Aorta (tissue), 5 donors: ENCODE measurements around the gene UMODL1. TPM values are rescaled to one million over a fixed set of nuclear protein-coding genes. Genes with fewer than 3 reads are reported as not detected.
A peak's percentile ranks its signal among the peaks of the same experiment; 100 is the strongest.

Experiments used
- ATAC-seq: fragments of 200-7000 bp; cut with Tn5 transposase; one replicate; pipeline ENCODE4 v1.9.1; 2022; ENCODE audit warnings: moderate library complexity; ENCODE audit not compliant: low FRiP score
- DNase-seq, 2 donors: peaks; one replicate each; pipeline ENCODE4 v3.0.0-alpha.2; 2020
- H3K27ac ChIP-seq, 2 donors: one replicate each; pipeline ENCODE4 v1.5.1; 2013; ENCODE audit warnings: low read length in 2 of 2, mild to moderate bottlenecking in 2 of 2, moderate library complexity in 2 of 2, control low read depth in 1 of 2, inconsistent platforms in 1 of 2, low read depth in 1 of 2
- H3K27me3 ChIP-seq, 2 donors: one replicate each; pipeline ENCODE4 v1.6.1; 2013; ENCODE audit warnings: control low read depth in 1 of 2, low read length in 1 of 2, mild to moderate bottlenecking in 1 of 2, moderate library complexity in 1 of 2; ENCODE audit not compliant: insufficient read depth in 2 of 2, control insufficient read depth in 1 of 2
- H3K36me3 ChIP-seq, 2 donors: one replicate each; pipeline ENCODE4 v1.6.1; 2013; ENCODE audit warnings: control low read depth in 1 of 2, low read length in 1 of 2, mild to moderate bottlenecking in 1 of 2; ENCODE audit not compliant: insufficient read depth in 2 of 2, control insufficient read depth in 1 of 2
- H3K4me1 ChIP-seq, 2 donors: one replicate each; pipeline ENCODE4 v1.6.1; 2013; ENCODE audit warnings: low read length in 2 of 2, control low read depth in 1 of 2, mild to moderate bottlenecking in 1 of 2, moderate library complexity in 1 of 2; ENCODE audit not compliant: insufficient read depth in 2 of 2, control insufficient read depth in 1 of 2
- H3K4me3 ChIP-seq, 2 donors: one replicate each; pipeline ENCODE4 v1.5.1; 2013; ENCODE audit warnings: low read length in 2 of 2, control low read depth in 1 of 2, mild to moderate bottlenecking in 1 of 2
- H3K9me3 ChIP-seq: one replicate; pipeline ENCODE4 v1.6.1; 2013; ENCODE audit warnings: mild to moderate bottlenecking, low read length; ENCODE audit not compliant: control insufficient read depth
- WGBS, 2 donors: extraction: QIAGEN DNeasy Blood & Tissue Kit; methylation state at CpG; one replicate each; pipeline ENCODE4 v1.1.7; 2013; 5-methylcytosine and 5-hydroxymethylcytosine counted together
- intact Hi-C, 2 donors: fragments of 100-400 bp; cut with DNase I; formaldehyde crosslinking; loops; one replicate each; pipeline versions ENCODE4 v1.14.2 to v1.15.0; 2022
- polyA plus RNA-seq, 2 donors: library from polyadenylated mRNA; stranded (reverse); fragments of 200-250 nt; gene quantifications; one replicate each; pipeline ENCODE4 v1.2.3, GENCODE V29; 2013
- total RNA-seq, 2 donors: library from RNA; stranded (reverse); fragmentation: NEBNext Ultra II Directional; extraction: Animal tissue kit (Norgen Biotek cat#: 25700); gene quantifications; one replicate each; pipeline ENCODE4 v1.2.1, GENCODE V29; 2021
- donor health status: healthy with polysubstance abuse.
- donor health status: Bipolar disorder and iron deficiency.
- donor health status: DM: no; HTN: no; CAD: no.
- donor health status: DM: no; HTN: no; CAD: no.
- donor health status: DM: yes; HTN: yes; CAD: no.

The UMODL1 gene
- total and polyA plus RNA-seq, 4 donors, result 0.45 TPM; not detected in 3

GRCh38 chr21:42079008-42079938 lies 8.2 kb downstream of the UMODL1 start:
- Histone ChIP-seq H3K9me3 (no peaks in the 10 kb centered on the region), H3K27me3 (no peaks in the 10 kb centered on the region), H3K27ac (no peak overlapping the region), H3K4me1 (no peaks in the 10 kb centered on the region), H3K36me3 (no peaks in the 10 kb centered on the region), H3K4me3 (no peak overlapping the region)
- ATAC-seq (no peak), DNase-seq (no peak)
- WGBS, 2 donors, result 90 to 91% methylated on average over 13 of the region's 13 CpGs
- intact Hi-C loops, result no loop called here

- no peak for ATAC-seq
Observed at GRCh38 chr21:42079939-42080787, 9.0 kb downstream of the UMODL1 start.

GRCh38 chr21:42080788-42081083 lies 9.6 kb downstream of the UMODL1 start:
- intact Hi-C loops, result no loop called here
- 77 to 79% methylated on average over 6 of the region's 6 CpGs for WGBS, 2 donors
- Histone ChIP-seq H3K36me3 (no peaks in the 10 kb centered on the region), H3K27me3 (no peaks in the 10 kb centered on the region), H3K9me3 (no peaks in the 10 kb centered on the region), H3K4me3 (no peak overlapping the region), H3K4me1 (no peaks in the 10 kb centered on the region), H3K27ac (no peak overlapping the region)
- no peak for ATAC-seq
- DNase-seq, result no peak

More at GRCh38 chr21:42079939-42080787, 9.0 kb downstream of the UMODL1 start:
- Histone ChIP-seq H3K9me3 (no peaks in the 10 kb centered on the region), H3K27me3 (no peaks in the 10 kb centered on the region), H3K4me1 (no peaks in the 10 kb centered on the region), H3K27ac (no peak overlapping the region), H3K36me3 (no peaks in the 10 kb centered on the region), H3K4me3 (no peak overlapping the region)
- WGBS, 2 donors, result 89% methylated on average over 25 of the region's 25 CpGs
- intact Hi-C loops, result no loop called here
- no peak for DNase-seq

- ATAC-seq (no peak), DNase-seq (no peak)
- Histone ChIP-seq H3K4me1 (no peaks in the 10 kb centered on the region), H3K9me3 (no peaks in the 10 kb centered on the region), H3K36me3 (no peaks in the 10 kb centered on the region), H3K27me3 (no peaks in the 10 kb centered on the region), H3K27ac (no peak overlapping the region), H3K4me3 (no peak overlapping the region)
- intact Hi-C loops, result no loop called here
- WGBS, 2 donors, result 60 to 62% methylated on average over 8 of the region's 8 CpGs
Observed at GRCh38 chr21:42081138-42081537, 10.0 kb downstream of the UMODL1 start.

GRCh38 chr21:42081931-42082381 lies 10.8 kb downstream of the UMODL1 start:
- H3K9me3 ChIP-seq, result no peaks in the 10 kb centered on the region
- H3K4me1 ChIP-seq, result no peaks in the 10 kb centered on the region
- no peaks in the 10 kb centered on the region for H3K27me3 ChIP-seq
- ATAC-seq (no peak), DNase-seq (peak in 1 of 2 donors; percentile 77)
- H3K4me3 ChIP-seq, result no peak overlapping the region
- intact Hi-C loops, result no loop called here
- 51 to 52% methylated on average over 17 to 18 of the region's 18 CpGs for WGBS, 2 donors
- H3K27ac ChIP-seq, result no peak overlapping the region
- H3K36me3 ChIP-seq, result no peaks in the 10 kb centered on the region

- intact Hi-C loops, result no loop called here
- DNase-seq, result peak in 1 of 2 donors; percentile 69
- ATAC-seq, result no peak
- Histone ChIP-seq H3K27ac (no peak overlapping the region), H3K4me1 (no peaks in the 10 kb centered on the region), H3K27me3 (no peaks in the 10 kb centered on the region), H3K9me3 (no peaks in the 10 kb centered on the region), H3K36me3 (no peaks in the 10 kb centered on the region), H3K4me3 (no peak overlapping the region)
- 87 to 88% methylated on average over 22 of the region's 22 CpGs for WGBS, 2 donors
Observed at GRCh38 chr21:42082501-42083360, 11.6 kb downstream of the UMODL1 start.

GRCh38 chr21:42083361-42083690 lies 12.2 kb downstream of the UMODL1 start:
- intact Hi-C loops, result no loop called here
- no peaks in the 10 kb centered on the region for H3K9me3 ChIP-seq
- 95% methylated on average over 6 of the region's 6 CpGs for WGBS, 2 donors
- no peak overlapping the region for H3K4me3 ChIP-seq
- no peaks in the 10 kb centered on the region for H3K27me3 ChIP-seq
- no peaks in the 10 kb centered on the region for H3K4me1 ChIP-seq
- H3K27ac ChIP-seq, result no peak overlapping the region
- ATAC-seq (no peak), DNase-seq (no peak)
- no peaks in the 10 kb centered on the region for H3K36me3 ChIP-seq

- no peak for DNase-seq
- H3K27me3 ChIP-seq, result no peaks in the 10 kb centered on the region
- ATAC-seq, result no peak
Observed at GRCh38 chr21:42084079-42084478, 13.0 kb downstream of the UMODL1 start.

More at GRCh38 chr21:42084079-42084478, 13.0 kb downstream of the UMODL1 start:
- WGBS, 2 donors, result 93 to 94% methylated on average over 12 of the region's 12 CpGs
- H3K4me3 ChIP-seq, result no peak overlapping the region
- H3K27ac ChIP-seq, result no peak overlapping the region
- no peaks in the 10 kb centered on the region for H3K36me3 ChIP-seq
- H3K9me3 ChIP-seq, result no peaks in the 10 kb centered on the region
- no peaks in the 10 kb centered on the region for H3K4me1 ChIP-seq
- intact Hi-C loops, result no loop called here
